ENCODE measurements around the gene COQ8B. TPM values are rescaled to one million over a fixed set of nuclear protein-coding genes. Genes with fewer than 3 reads are reported as not detected.
A peak's percentile ranks its signal among the peaks of the same experiment; 100 is the strongest.

COQ8B gene
- total RNA-seq, 1 donor from 2014 or later: 24.0 TPM

- no peak for TF ChIP-seq CTCF (IDR thresholded peaks at IDR 0.05; ENCODE audit: borderline replicate concordance)
- peaks cover 46% of the 10 kb centered on the region for H3K4me1 ChIP-seq
- DNase-seq: no peak
Observed at GRCh38 chr19:40745402-40745780, 28.7 kb upstream of the COQ8B start.

GRCh38 chr19:40744554-40745401 lies 28.1 kb upstream of the COQ8B start:
- Histone ChIP-seq H3K27me3 (ENCODE audit: low read depth) (no peaks in the 10 kb centered on the region), H3K27ac (replicated peaks) (peak overlapping the region; percentile 19), H3K36me3 (peaks cover 3% of the 10 kb centered on the region), H3K4me3 (no peak overlapping the region), H3K9me3 (replicated peaks) (no peaks in the 10 kb centered on the region), H3K4me1 (peaks cover 48% of the 10 kb centered on the region)
- no peak for TF ChIP-seq CTCF (IDR thresholded peaks at IDR 0.05; ENCODE audit: borderline replicate concordance)
- DNase-seq: no peak
- intact Hi-C loops (cut with micrococcal nuclease): no loop called here

More at GRCh38 chr19:40745402-40745780, 28.7 kb upstream of the COQ8B start:
- no peaks in the 10 kb centered on the region for H3K9me3 ChIP-seq (replicated peaks)
- no peak overlapping the region for H3K4me3 ChIP-seq
- H3K36me3 ChIP-seq: no peaks in the 10 kb centered on the region
- intact Hi-C loops (cut with micrococcal nuclease): no loop called here
- H3K27me3 ChIP-seq (ENCODE audit: low read depth): no peaks in the 10 kb centered on the region
- peak overlapping the region; percentile 19 for H3K27ac ChIP-seq (replicated peaks)

GRCh38 chr19:40743926-40744325 lies 27.2 kb upstream of the COQ8B start:
- H3K4me3 ChIP-seq: no peak overlapping the region
- no peak for DNase-seq
- no peak overlapping the region for H3K27ac ChIP-seq (replicated peaks)
- no peaks in the 10 kb centered on the region for H3K9me3 ChIP-seq (replicated peaks)
- H3K4me1 ChIP-seq: peaks cover 45% of the 10 kb centered on the region
- TF ChIP-seq CTCF (IDR thresholded peaks at IDR 0.05; ENCODE audit: borderline replicate concordance): no peak
- intact Hi-C loops (cut with micrococcal nuclease): no loop called here
- H3K27me3 ChIP-seq (ENCODE audit: low read depth): no peaks in the 10 kb centered on the region
- peaks cover 11% of the 10 kb centered on the region for H3K36me3 ChIP-seq

- no peak for TF ChIP-seq CTCF (IDR thresholded peaks at IDR 0.05; ENCODE audit: borderline replicate concordance)
Observed at GRCh38 chr19:40742886-40743285, 26.2 kb upstream of the COQ8B start.

GRCh38 chr19:40742477-40742876 lies 25.8 kb upstream of the COQ8B start:
- no peak for DNase-seq
- Histone ChIP-seq H3K9me3 (replicated peaks) (no peaks in the 10 kb centered on the region), H3K27ac (replicated peaks) (no peak overlapping the region), H3K36me3 (peaks cover 26% of the 10 kb centered on the region), H3K4me1 (peaks cover 36% of the 10 kb centered on the region), H3K27me3 (ENCODE audit: low read depth) (no peaks in the 10 kb centered on the region), H3K4me3 (no peak overlapping the region)
- TF ChIP-seq CTCF (IDR thresholded peaks at IDR 0.05; ENCODE audit: borderline replicate concordance): no peak
- intact Hi-C loops (cut with micrococcal nuclease): no loop called here

More at GRCh38 chr19:40742886-40743285, 26.2 kb upstream of the COQ8B start:
- H3K27me3 ChIP-seq (ENCODE audit: low read depth): no peaks in the 10 kb centered on the region
- no peak overlapping the region for H3K4me3 ChIP-seq
- peaks cover 22% of the 10 kb centered on the region for H3K36me3 ChIP-seq
- intact Hi-C loops (cut with micrococcal nuclease): no loop called here
- H3K27ac ChIP-seq (replicated peaks): no peak overlapping the region
- DNase-seq: no peak
- H3K9me3 ChIP-seq (replicated peaks): no peaks in the 10 kb centered on the region
- peaks cover 36% of the 10 kb centered on the region for H3K4me1 ChIP-seq
